Natural killer cell (primary cell): ENCODE results near the gene TRIM69. TPM values are rescaled to one million over a fixed set of nuclear protein-coding genes. Genes with fewer than 3 reads are reported as not detected.

ENCODE experiments used
- ATAC-seq, 3 donors: fragments of 150-1000 bp in 2 of 3; fragments of 200-7000 bp in 1 of 3; cut with Tn5 transposase; 1 replicate in 1 of 3; 2 replicates in 2 of 3; pipeline ENCODE4 v1.10.0; 2021; ENCODE audit warnings: mild to moderate bottlenecking in 2 of 3, moderate library complexity in 2 of 3
- DNase-seq, 2 donors: peaks; one replicate each; pipeline versions ENCODE4 v3.0.0 to v3.0.0-alpha.2; 2013 to 2021; ENCODE audit warnings: mixed read lengths in 1 of 2
- H3K27ac ChIP-seq: one replicate; pipeline ENCODE4 v1.5.1; 2013; ENCODE audit warnings: mild to moderate bottlenecking, low read length
- H3K27me3 ChIP-seq: one replicate; pipeline ENCODE4 v1.6.1; 2013; ENCODE audit warnings: low read length; ENCODE audit not compliant: control insufficient read depth, insufficient read depth
- H3K36me3 ChIP-seq: one replicate; pipeline ENCODE4 v1.6.1; 2013; ENCODE audit warnings: low read length; ENCODE audit not compliant: control insufficient read depth, insufficient read depth
- H3K4me1 ChIP-seq: one replicate; pipeline ENCODE4 v1.6.1; 2013; ENCODE audit warnings: low read length; ENCODE audit not compliant: control insufficient read depth, insufficient read depth
- H3K4me3 ChIP-seq: one replicate; pipeline ENCODE4 v1.5.1; 2013; ENCODE audit warnings: low read length
- H3K9me3 ChIP-seq: one replicate; pipeline ENCODE4 v1.6.1; 2013; ENCODE audit warnings: low read length; ENCODE audit not compliant: control insufficient read depth, insufficient read depth
- H3K27ac Mint-ChIP-seq, 2 donors: one replicate each; pipeline ENCODE4 v1.8.0; 2022; ENCODE audit warnings: mild to moderate bottlenecking in 2 of 2, mixed read lengths in 2 of 2, moderate library complexity in 1 of 2
- H3K27me3 Mint-ChIP-seq, 2 donors: one replicate each; pipeline ENCODE4 v1.8.0; 2022; ENCODE audit warnings: low read depth in 2 of 2, mixed read lengths in 2 of 2
- H3K36me3 Mint-ChIP-seq: one replicate; pipeline ENCODE4 v1.8.0; 2022; ENCODE audit warnings: mixed read lengths
- H3K4me1 Mint-ChIP-seq, 2 donors: one replicate each; pipeline ENCODE4 v1.8.0; 2022; ENCODE audit warnings: mixed read lengths in 2 of 2
- H3K4me3 Mint-ChIP-seq: one replicate; pipeline ENCODE4 v1.8.0; 2022; ENCODE audit warnings: mild to moderate bottlenecking, moderate library complexity, mixed read lengths
- H3K9me3 Mint-ChIP-seq, 2 donors: one replicate each; pipeline ENCODE4 v1.8.0; 2022; ENCODE audit warnings: mixed read lengths in 2 of 2
- CTCF ChIP-seq: fragments of 200-600 bp; IDR thresholded peaks from one replicate; pipeline ENCODE4 v1.8.0; 2022; ENCODE audit warnings: antibody characterized with exemption
- WGBS: methylation state at CpG from one replicate; pipeline ENCODE4 v1.1.7; 2013; ENCODE audit warnings: missing lambda C conversion rate; ENCODE audit not compliant: insufficient coverage; 5-methylcytosine and 5-hydroxymethylcytosine counted together
- intact Hi-C: fragments of 100-400 bp; cut with micrococcal nuclease; formaldehyde crosslinking; loops from one replicate; pipeline ENCODE4 v1.14.2; 2022
- total RNA-seq, 4 donors: library from RNA; stranded (reverse); fragments of 120-200 nt in 1 of 4; gene quantifications; one replicate each; pipeline versions ENCODE4 v1.2.3 to v1.2.4, GENCODE V29; 2013 to 2022

The TRIM69 gene
- total RNA-seq, 3 donors from 2014 or later (not counting 1 experiment from before 2014, with no cell fraction given), result 14.2 to 20.1 (median 16.3) TPM

DNA sequence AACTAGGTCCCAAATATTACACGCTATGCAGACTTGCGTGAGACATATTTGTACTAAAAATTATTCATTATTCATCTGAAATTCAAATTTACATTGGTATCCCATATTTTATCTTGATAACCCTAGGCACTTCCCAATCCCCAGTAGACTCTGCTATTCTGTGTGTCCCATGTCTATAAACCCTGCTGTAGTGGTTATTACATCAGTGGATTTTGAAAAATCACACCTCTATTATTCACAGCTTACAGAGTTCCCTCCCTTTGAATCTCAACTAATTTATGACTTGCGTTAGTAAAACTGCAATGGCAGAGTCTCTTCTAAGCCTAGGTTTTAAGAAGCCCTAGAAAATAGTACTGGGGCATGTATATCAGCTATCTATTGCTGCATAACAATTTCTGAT, 54.3 kb downstream of the TRIM69 start:
- intact Hi-C loops, result no loop called here
- no peak for DNase-seq
- ATAC-seq, result no peak
- Histone ChIP-seq H3K27me3 (no peaks in the 10 kb centered on the region), H3K27ac (no peak overlapping the region), H3K9me3 (no peaks in the 10 kb centered on the region), H3K36me3 (no peaks in the 10 kb centered on the region), H3K4me1 (peaks cover 2% of the 10 kb centered on the region), H3K4me3 (no peak overlapping the region)
- 91% methylated on average over 3 of the region's 3 CpGs for WGBS
- H3K4me3 Mint-ChIP-seq, result no peak overlapping the region
- TF ChIP-seq CTCF, result no peak
- no peaks in the 10 kb centered on the region for H3K27me3 Mint-ChIP-seq
- H3K9me3 Mint-ChIP-seq, result no peaks in the 10 kb centered on the region
- no peaks in the 10 kb centered on the region for H3K36me3 Mint-ChIP-seq
- H3K4me1 Mint-ChIP-seq, result peaks cover 13 to 16% of the 10 kb centered on the region in 2 donors
- H3K27ac Mint-ChIP-seq, result peak overlapping the region in 1 of 2 donors; percentile 84

- Histone ChIP-seq H3K4me3 (no peak overlapping the region), H3K4me1 (peaks cover 2% of the 10 kb centered on the region), H3K9me3 (no peaks in the 10 kb centered on the region), H3K27me3 (no peaks in the 10 kb centered on the region), H3K27ac (no peak overlapping the region), H3K36me3 (no peaks in the 10 kb centered on the region)
- no peaks in the 10 kb centered on the region for H3K27me3 Mint-ChIP-seq
- TF ChIP-seq CTCF, result no peak
- no CpG with 5 or more reads among the region's 1 CpG for WGBS
- no peaks in the 10 kb centered on the region for H3K36me3 Mint-ChIP-seq
- ATAC-seq (no peak), DNase-seq (no peak)
- intact Hi-C loops, result no loop called here
- H3K4me3 Mint-ChIP-seq, result no peak overlapping the region
- no peaks in the 10 kb centered on the region for H3K9me3 Mint-ChIP-seq
- H3K27ac Mint-ChIP-seq, result no peak overlapping the region
- H3K4me1 Mint-ChIP-seq, result peaks cover 13 to 16% of the 10 kb centered on the region in 2 donors
Measured at GRCh38 chr15:44792715-44793114, 56.4 kb downstream of the TRIM69 start.

DNA sequence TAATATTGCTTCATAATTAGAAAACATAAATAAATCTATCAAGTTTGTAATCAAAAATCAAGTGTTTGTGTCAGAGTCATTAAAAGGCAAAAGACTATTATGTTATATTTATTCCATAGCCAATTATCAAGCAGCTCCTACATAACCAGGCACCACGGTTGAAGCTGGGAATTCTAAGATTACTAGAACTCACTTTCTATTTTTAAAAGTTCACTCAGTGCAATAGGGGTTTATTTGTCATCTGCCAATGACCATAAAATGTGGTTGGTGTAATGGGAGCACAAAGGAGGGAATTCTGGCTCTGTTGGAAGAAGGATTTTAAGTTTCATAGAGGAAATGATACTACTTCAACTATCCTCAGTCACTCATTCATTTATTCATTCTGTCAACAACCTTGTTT, 57.7 kb downstream of the TRIM69 start:
- no CpG with 5 or more reads among the region's 1 CpG for WGBS
- H3K4me1 Mint-ChIP-seq, result peaks cover under 1 to 6% of the 10 kb centered on the region in 2 donors
- H3K4me3 Mint-ChIP-seq, result no peak overlapping the region
- no peaks in the 10 kb centered on the region for H3K4me1 ChIP-seq
- H3K27me3 Mint-ChIP-seq, result peaks cover 6 to 8% of the 10 kb centered on the region in 2 donors
- H3K4me3 ChIP-seq, result no peak overlapping the region
- no peak overlapping the region for H3K27ac ChIP-seq
- H3K27me3 ChIP-seq, result no peaks in the 10 kb centered on the region
- TF ChIP-seq CTCF, result no peak
- intact Hi-C loops, result no loop called here
- H3K9me3 ChIP-seq, result no peaks in the 10 kb centered on the region
- H3K9me3 Mint-ChIP-seq, result no peaks in the 10 kb centered on the region
- H3K36me3 Mint-ChIP-seq, result no peaks in the 10 kb centered on the region
- no peaks in the 10 kb centered on the region for H3K36me3 ChIP-seq
- DNase-seq (no peak), ATAC-seq (no peak)
- no peak overlapping the region for H3K27ac Mint-ChIP-seq

GRCh38 chr15:44796508-44796907, 60.2 kb downstream of the TRIM69 start:
- Histone ChIP-seq H3K27ac (no peak overlapping the region), H3K4me1 (no peaks in the 10 kb centered on the region), H3K36me3 (no peaks in the 10 kb centered on the region), H3K4me3 (no peak overlapping the region), H3K9me3 (no peaks in the 10 kb centered on the region), H3K27me3 (no peaks in the 10 kb centered on the region)
- Mint-ChIP-seq H3K27me3 (peaks cover 10% of the 10 kb centered on the region in 2 donors), H3K36me3 (no peaks in the 10 kb centered on the region), H3K4me1 (no peaks in the 10 kb centered on the region), H3K27ac (no peak overlapping the region), H3K9me3 (no peaks in the 10 kb centered on the region), H3K4me3 (no peak overlapping the region)
- intact Hi-C loops, result no loop called here
- DNase-seq (no peak), ATAC-seq (no peak)
- no peak for TF ChIP-seq CTCF
- WGBS, result 100% methylated on average over 1 of the region's 1 CpG
